K562 (cell line): ENCODE measurements around the gene PLXDC1. TPM values are rescaled to one million over a fixed set of nuclear protein-coding genes. Genes with fewer than 3 reads are reported as not detected.

Experiments
- ATF4 ChIP-seq: fragments of 450-650 bp; formaldehyde crosslinking; IDR thresholded peaks from 2 replicates; pipeline ENCODE4 v1.4.0; 2022; ENCODE audit warnings: mild to moderate bottlenecking, moderate library complexity
- KHSRP ChIP-seq: fragments of 450-650 bp; IDR thresholded peaks from 2 replicates; pipeline ENCODE4 v1.6.1; 2017
- MGA ChIP-seq: fragments of 450-650 bp; IDR thresholded peaks from 2 replicates; pipeline ENCODE4 v1.6.1; 2016; ENCODE audit warnings: mild to moderate bottlenecking, moderate library complexity
- NR1H2 ChIP-seq: sonication (generic); formaldehyde crosslinking; IDR thresholded peaks from 2 replicates; pipeline ENCODE4 v1.4.0; 2020; ENCODE audit warnings: mild to moderate bottlenecking, missing genetic modification reagents
- PCBP1 ChIP-seq: fragments of 200-400 bp; formaldehyde crosslinking; IDR thresholded peaks from 2 replicates; pipeline ENCODE4 v1.6.1; 2018; ENCODE audit warnings: mild to moderate bottlenecking, low read depth, low read length; ENCODE audit not compliant: poor library complexity, severe bottlenecking
- USF1 ChIP-seq: sonication (generic); formaldehyde crosslinking; IDR thresholded peaks from 2 replicates; pipeline ENCODE4 v1.9.0; 2022; ENCODE audit warnings: mild to moderate bottlenecking, missing genetic modification reagents
- ZNF830 ChIP-seq: fragments of 250-450 bp; sonication (Bioruptor Pico); IDR thresholded peaks from 2 replicates; pipeline ENCODE4 v1.5.0; 2021; ENCODE audit warnings: mild to moderate bottlenecking
- polyA plus RNA-seq, 8 experiments: library from polyadenylated mRNA; depleted of rRNA in 4 of 8; stranded (reverse) in 5 of 8; unstranded in 3 of 8; fragments of >200 nt; fragmentation: Nextera tagmentation in 2 of 8; fragmentation: Illumina TruSeq in 1 of 8; extraction: Ambion mirVana in 2 of 8; extraction: Trizol in 1 of 8; gene quantifications; 2 replicates each; pipeline versions ENCODE4 v1.2.1 to v1.2.3, GENCODE V29; 2011 to 2014; ENCODE audit warnings: inconsistent platforms in 1 of 8, missing spikeins in 1 of 8
- total RNA-seq, 7 experiments: library from RNA; depleted of rRNA in 6 of 7; stranded (reverse); fragments of >200 nt in 6 of 7; fragmentation: Illumina TruSeq in 2 of 7; extraction: Trizol in 2 of 7; gene quantifications; 2 replicates each; pipeline versions ENCODE4 v1.2.1 to v1.2.3, GENCODE V29; 2011 to 2021; ENCODE audit warnings: low replicate concordance in 1 of 7

The PLXDC1 gene
- total and polyA plus RNA-seq, 9 of the 15 experiments (the other 6 are each of a cell fraction or from before 2014, with no cell fraction given) = not detected

- TF ChIP-seq USF1 (CRISPR knock-in tag) = peak; percentile 15; the same call in 1 of the 2 replicates
- TF ChIP-seq PCBP1 = peak; percentile 89
- no peak for TF ChIP-seq ZNF830 (CRISPR knock-in tag)
- TF ChIP-seq ATF4 (CRISPR knock-in tag) = no peak
- TF ChIP-seq MGA = peak; percentile 64; the same call in 1 of the 2 replicates
- no peak for TF ChIP-seq NR1H2 (CRISPR knock-in tag)
- TF ChIP-seq KHSRP = no peak
Observed at GRCh38 chr17:39200070-39200879, 48.8 kb upstream of the PLXDC1 start, which contains the start of gene RPL19 (continued).
